ENCODE measurements around the gene PHRF1. TPM values are rescaled to one million over a fixed set of nuclear protein-coding genes. Genes with fewer than 3 reads are reported as not detected.
A peak's percentile ranks its signal among the peaks of the same experiment; 100 is the strongest.

PHRF1 gene
- total RNA-seq, 4 donors from 2014 or later = 24.5 to 38.2 (median 28.7) TPM

DNA sequence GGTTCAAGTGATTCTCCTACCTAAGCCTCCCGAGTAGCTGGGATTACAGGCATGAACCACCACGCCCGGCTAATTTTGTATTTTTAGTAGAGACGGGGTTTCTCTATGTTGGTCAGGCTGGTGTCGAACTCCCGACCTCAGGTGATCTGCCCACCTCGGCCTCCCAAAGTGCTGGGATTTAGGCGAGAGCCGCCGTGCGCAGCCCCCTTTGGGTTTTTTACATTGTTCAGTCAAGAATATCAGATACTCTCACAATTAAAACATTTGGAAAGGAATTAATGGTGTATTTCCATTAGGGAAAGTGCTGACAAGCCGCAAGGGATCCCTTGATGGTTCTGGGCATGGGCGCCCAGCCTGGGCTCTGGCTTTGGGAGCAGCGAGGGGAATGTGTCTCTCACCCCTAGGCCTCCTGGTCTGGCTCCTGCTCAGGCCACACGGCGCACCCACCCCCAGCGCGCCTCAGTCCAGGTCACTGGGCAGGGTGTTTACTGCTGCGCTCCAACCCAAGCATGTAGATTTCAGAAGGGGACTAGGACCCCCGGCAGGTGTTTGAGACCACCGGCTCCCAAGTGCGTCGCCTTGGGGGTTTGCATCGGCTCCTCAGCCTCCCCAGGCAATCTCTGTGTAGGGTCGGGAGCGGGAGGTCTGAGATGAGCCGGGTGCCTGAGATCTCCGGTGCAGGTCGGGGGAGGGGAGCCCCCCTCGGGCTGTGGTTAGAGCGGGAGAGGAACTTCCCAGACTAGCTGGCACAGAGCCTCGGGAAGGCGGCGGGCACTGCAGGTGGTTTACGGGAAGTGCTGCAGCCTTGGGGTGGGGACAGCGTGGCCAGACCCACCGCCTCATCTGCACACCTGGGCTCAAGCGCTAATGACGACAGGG is 40.3 kb downstream of the PHRF1 start:
- Histone ChIP-seq H3K4me3 (peak overlapping the region; percentile 69 to 77 (median 70)), H3K27me3 (no peaks in the 10 kb centered on the region), H3K27ac (replicated peaks in 1 of 4) (peak overlapping the region; percentile 87 to 96 (median 90)), H3K4me1 (peaks cover 23 to 57% (median 43%) of the 10 kb centered on the region in 4 donors), H3K36me3 (peaks cover 17 to 57% (median 42%) of the 10 kb centered on the region in 4 donors), H3K9me3 (no peaks in the 10 kb centered on the region)
- 74% methylated on average over 33 of the region's 39 CpGs for WGBS
- intact Hi-C loops (cut with DNase I) = no loop called here
- no peak for TF ChIP-seq POLR2AphosphoS5 (IDR thresholded peaks at IDR 0.05)
- TF ChIP-seq CTCF (IDR thresholded peaks at IDR 0.05) = no peak
- no peak for TF ChIP-seq EP300 (IDR thresholded peaks at IDR 0.05)
- no peak for TF ChIP-seq POLR2A (IDR thresholded peaks at IDR 0.05; ENCODE audit: low read depth)
- no peak for DNase-seq (ENCODE audit: extremely low spot score)

DNA sequence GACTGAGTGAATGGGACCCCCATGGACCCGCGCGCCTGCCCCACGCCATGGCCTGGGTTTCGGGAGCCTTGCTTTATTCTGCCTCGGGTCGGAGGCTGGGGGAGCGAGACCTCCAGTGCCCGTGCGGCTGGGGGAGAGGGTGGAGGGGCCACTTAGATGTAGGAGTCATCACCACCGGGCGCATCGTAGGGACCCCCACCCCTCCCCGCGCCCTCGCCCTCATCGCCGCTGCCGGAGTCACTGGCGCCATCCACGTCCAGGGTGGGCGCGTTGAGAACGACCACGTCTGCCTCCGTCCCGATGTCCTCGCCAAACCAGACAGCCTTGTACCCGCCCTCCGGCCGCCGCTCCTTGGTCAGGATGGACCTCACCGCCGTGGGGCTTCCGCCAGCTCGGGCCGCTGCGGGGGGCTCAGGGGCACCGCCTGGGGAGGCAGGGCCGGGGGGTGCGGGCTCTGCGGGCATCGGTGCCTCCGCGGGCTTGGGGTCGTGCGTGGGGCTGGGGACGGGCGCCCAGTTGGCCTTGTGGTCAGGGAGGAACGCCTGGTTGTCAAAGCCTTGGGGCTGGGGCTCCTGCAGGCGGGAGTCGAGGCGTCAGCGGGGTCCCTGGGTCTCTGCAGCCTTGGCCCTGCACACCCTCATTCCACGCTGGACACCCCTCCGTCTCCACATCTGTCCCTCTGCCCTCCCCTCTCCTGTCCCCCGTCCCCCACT is 41.1 kb downstream of the PHRF1 start:
- H3K4me3 ChIP-seq = no peak overlapping the region
- peaks cover 11 to 57% (median 38%) of the 10 kb centered on the region in 4 donors for H3K36me3 ChIP-seq
- TF ChIP-seq POLR2A (IDR thresholded peaks at IDR 0.05; ENCODE audit: low read depth) (no peak), POLR2AphosphoS5 (IDR thresholded peaks at IDR 0.05) (no peak), CTCF (IDR thresholded peaks at IDR 0.05) (no peak), EP300 (IDR thresholded peaks at IDR 0.05) (no peak)
- 92% methylated on average over 29 of the region's 57 CpGs for WGBS
- no peaks in the 10 kb centered on the region for H3K9me3 ChIP-seq
- DNase-seq (ENCODE audit: extremely low spot score) = no peak
- no peak overlapping the region for H3K27ac ChIP-seq (replicated peaks in 1 of 4)
- intact Hi-C loops (cut with DNase I) = no loop called here
- no peaks in the 10 kb centered on the region for H3K27me3 ChIP-seq
- peaks cover 23 to 54% (median 41%) of the 10 kb centered on the region in 4 donors for H3K4me1 ChIP-seq

DNA sequence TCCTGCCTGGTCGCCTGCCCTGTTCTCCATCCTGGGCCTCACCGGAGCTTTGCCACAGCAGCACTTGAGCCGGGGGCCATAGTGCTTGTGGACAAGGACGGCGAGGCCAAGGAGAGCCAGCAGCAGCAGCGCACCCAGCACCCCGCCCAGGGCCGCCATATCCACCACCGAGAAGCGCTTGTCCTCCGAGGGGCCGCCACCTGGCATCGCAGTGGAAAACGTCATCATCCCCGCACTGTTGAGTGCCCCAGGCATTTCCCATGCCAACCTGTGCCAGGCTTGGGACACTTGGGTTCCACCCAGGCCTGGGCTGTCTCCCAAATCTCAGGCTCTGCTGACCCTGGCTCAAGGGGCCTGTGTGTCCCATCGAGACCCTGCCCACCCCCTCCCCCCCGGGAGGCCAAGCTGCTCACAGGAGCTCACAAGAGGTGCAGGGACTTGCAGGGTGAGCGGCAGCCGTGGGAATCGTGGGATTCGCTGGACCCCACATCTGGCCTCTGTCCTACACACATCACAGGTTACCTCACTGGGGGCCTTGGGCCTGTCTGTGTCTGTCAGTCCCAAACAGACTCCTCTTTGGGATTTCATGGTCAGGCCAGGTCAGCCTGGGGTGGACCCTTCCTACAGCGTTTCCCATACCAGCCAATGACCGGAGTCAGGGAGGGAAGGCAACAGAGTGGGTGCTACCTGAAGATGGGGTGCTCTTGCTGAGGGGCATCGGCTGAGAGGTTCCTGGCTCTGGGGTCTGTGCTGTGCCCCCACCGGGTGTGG is 41.8 kb downstream of the PHRF1 start:
- peaks cover 3 to 56% (median 36%) of the 10 kb centered on the region in 4 donors for H3K36me3 ChIP-seq

More for the DNA sequence above, 41.8 kb downstream of the PHRF1 start:
- H3K4me3 ChIP-seq = no peak overlapping the region
- TF ChIP-seq CTCF (IDR thresholded peaks at IDR 0.05) (no peak), POLR2A (IDR thresholded peaks at IDR 0.05; ENCODE audit: low read depth) (no peak), POLR2AphosphoS5 (IDR thresholded peaks at IDR 0.05) (no peak), EP300 (IDR thresholded peaks at IDR 0.05) (no peak)
- H3K4me1 ChIP-seq = peaks cover 21 to 47% (median 34%) of the 10 kb centered on the region in 4 donors
- intact Hi-C loops (cut with DNase I) = no loop called here
- DNase-seq (ENCODE audit: extremely low spot score) = no peak
- H3K27ac ChIP-seq (replicated peaks in 1 of 4) = no peak overlapping the region
- WGBS = 91% methylated on average over 21 of the region's 25 CpGs
- peaks cover 0 to 2% (median 0%) of the 10 kb centered on the region in 4 donors for H3K27me3 ChIP-seq
- no peaks in the 10 kb centered on the region for H3K9me3 ChIP-seq

Data from esophagus muscularis mucosa (tissue), 4 donors.